GM19463 (cell line): ENCODE results near the gene CACNA1B.

ENCODE experiments used
- ATAC-seq: cut with Tn5 transposase; IDR thresholded peaks from one replicate; pipeline ENCODE4 v1.9.1; 2021; ENCODE audit warnings: mild to moderate bottlenecking, moderate library complexity; ENCODE audit not compliant: unreplicated experiment

Gene CACNA1B

GRCh38 chr9:138050472-138051330, 173.1 kb downstream of the CACNA1B start:
- no peak for ATAC-seq

GRCh38 chr9:138051586-138052321, 174.2 kb downstream of the CACNA1B start:
- no peak for ATAC-seq

GRCh38 chr9:138052322-138052615, 174.7 kb downstream of the CACNA1B start:
- no peak for ATAC-seq

GRCh38 chr9:138052635-138053320, 175.2 kb downstream of the CACNA1B start:
- no peak for ATAC-seq

GRCh38 chr9:138053321-138053868, 175.8 kb downstream of the CACNA1B start:
- ATAC-seq: no peak

GRCh38 chr9:138053996-138054752, 176.6 kb downstream of the CACNA1B start:
- ATAC-seq: no peak

GRCh38 chr9:138057726-138058125, 180.1 kb downstream of the CACNA1B start:
- ATAC-seq: no peak

- no peak for ATAC-seq
Observed at GRCh38 chr9:138058181-138058580, 180.6 kb downstream of the CACNA1B start.

GRCh38 chr9:138059196-138059595, 181.6 kb downstream of the CACNA1B start:
- ATAC-seq: no peak

GRCh38 chr9:138060365-138060764, 182.8 kb downstream of the CACNA1B start:
- ATAC-seq: no peak

- no peak for ATAC-seq
Observed at GRCh38 chr9:138060881-138061280, 183.3 kb downstream of the CACNA1B start.

GRCh38 chr9:138061631-138062030, 184.0 kb downstream of the CACNA1B start:
- ATAC-seq: no peak

GRCh38 chr9:138062196-138062595, 184.6 kb downstream of the CACNA1B start:
- ATAC-seq: no peak

GRCh38 chr9:138063033-138063432, 185.5 kb downstream of the CACNA1B start:
- ATAC-seq: no peak

GRCh38 chr9:138063785-138064184, 186.2 kb downstream of the CACNA1B start:
- no peak for ATAC-seq

GRCh38 chr9:138064547-138064946, 187.0 kb downstream of the CACNA1B start:
- no peak for ATAC-seq

GRCh38 chr9:138065287-138065686, 187.7 kb downstream of the CACNA1B start:
- ATAC-seq: no peak

GRCh38 chr9:138066049-138066448, 188.5 kb downstream of the CACNA1B start:
- no peak for ATAC-seq

- no peak for ATAC-seq
Observed at GRCh38 chr9:138067613-138068367, 190.2 kb downstream of the CACNA1B start.

- no peak for ATAC-seq
Observed at GRCh38 chr9:138068601-138069035, 191.0 kb downstream of the CACNA1B start.
